MM.1S (cell line): Measurements from ENCODE around the gene KCNIP4.

Experiments used
- DNase-seq: peaks from one replicate; pipeline ENCODE4 v3.0.0-alpha.2; 2015
- H2AFZ ChIP-seq: fragments of 300-600 bp; sonication (generic); 2 replicates; pipeline ENCODE4 v1.6.0; 2016; ENCODE audit warnings: antibody characterized with exemption, low read length
- H3F3A ChIP-seq: fragments of 300-600 bp; sonication (generic); 2 replicates; pipeline ENCODE4 v1.6.1; 2016; ENCODE audit warnings: mild to moderate bottlenecking, antibody characterized with exemption, low read length, moderate library complexity, mixed read lengths; ENCODE audit not compliant: insufficient read depth
- H3K27ac ChIP-seq: fragments of 300-600 bp; sonication (generic); 2 replicates; pipeline ENCODE4 v1.5.1; 2016; ENCODE audit warnings: mild to moderate bottlenecking, low read length
- H3K27me3 ChIP-seq: fragments of 300-600 bp; sonication (generic); replicated peaks from 2 replicates; pipeline ENCODE4 v1.6.0; 2016; ENCODE audit warnings: low read length; ENCODE audit not compliant: insufficient read depth
- H3K36me3 ChIP-seq: fragments of 300-600 bp; sonication (generic); replicated peaks from 2 replicates; pipeline ENCODE4 v1.6.1; 2016; ENCODE audit warnings: mild to moderate bottlenecking, low read length, mixed read lengths; ENCODE audit not compliant: insufficient read depth
- H3K4me1 ChIP-seq: fragments of 300-600 bp; sonication (generic); 2 replicates; pipeline ENCODE4 v1.6.1; 2016; ENCODE audit warnings: low read length, mixed read lengths
- H3K4me2 ChIP-seq: fragments of 300-600 bp; sonication (generic); 2 replicates; pipeline ENCODE4 v1.6.0; 2016; ENCODE audit warnings: low read depth, low read length
- H3K4me3 ChIP-seq: fragments of 300-600 bp; sonication (generic); 2 replicates; pipeline ENCODE4 v1.5.1; 2016; ENCODE audit warnings: low read length, mixed read lengths
- H3K79me2 ChIP-seq: fragments of 300-600 bp; sonication (generic); 2 replicates; pipeline ENCODE4 v1.6.1; 2016; ENCODE audit warnings: mixed run types, low read length, mixed read lengths
- H3K9ac ChIP-seq: fragments of 300-600 bp; sonication (generic); 2 replicates; pipeline ENCODE4 v1.6.1; 2016; ENCODE audit warnings: low read length, mixed read lengths
- H3K9me2 ChIP-seq: fragments of 300-600 bp; sonication (generic); replicated peaks from 2 replicates; pipeline ENCODE4 v1.6.1; 2016; ENCODE audit warnings: mild to moderate bottlenecking, low read length, mixed read lengths; ENCODE audit not compliant: insufficient read depth
- H3K9me3 ChIP-seq: fragments of 300-600 bp; sonication (generic); replicated peaks from 2 replicates; pipeline ENCODE4 v1.6.1; 2016; ENCODE audit warnings: mild to moderate bottlenecking, low read length, mixed read lengths; ENCODE audit not compliant: insufficient read depth
- H4K20me1 ChIP-seq: fragments of 300-600 bp; sonication (generic); 2 replicates; pipeline ENCODE4 v1.6.1; 2016; ENCODE audit warnings: mild to moderate bottlenecking, low read length, moderate library complexity, mixed read lengths; ENCODE audit not compliant: insufficient read depth
- CTCF ChIP-seq: fragments of 300-600 bp; sonication (generic); IDR thresholded peaks from 2 replicates; pipeline ENCODE4 v1.5.1; 2016; ENCODE audit warnings: antibody characterized with exemption, low read length, mixed read lengths
- EZH2 ChIP-seq: fragments of 300-600 bp; sonication (generic); optimal IDR thresholded peaks from 2 replicates; pipeline ENCODE3; 2017; ENCODE audit warnings: low read depth, mild to moderate bottlenecking, antibody characterized with exemption, low read length, mixed read lengths
- EZH2phosphoT487 ChIP-seq: fragments of 300-600 bp; sonication (generic); IDR thresholded peaks from 2 replicates; pipeline ENCODE4 v1.6.1; 2018; ENCODE audit warnings: antibody characterized with exemption, low read length

Gene KCNIP4

GRCh38 chr4:21954916-21955315, 6.3 kb upstream of the KCNIP4 start:
- no peaks in the 10 kb centered on the region for H3K4me1 ChIP-seq
- no peak overlapping the region for H3K9ac ChIP-seq

GRCh38 chr4:21953653-21954052, 5.1 kb upstream of the KCNIP4 start:
- Histone ChIP-seq H3K27me3 (no peaks in the 10 kb centered on the region), H3F3A (no peaks in the 10 kb centered on the region), H3K79me2 (no peaks in the 10 kb centered on the region), H3K9me3 (no peaks in the 10 kb centered on the region), H3K9me2 (no peaks in the 10 kb centered on the region), H3K36me3 (no peaks in the 10 kb centered on the region), H4K20me1 (no peaks in the 10 kb centered on the region), H3K4me3 (no peak overlapping the region), H3K4me1 (no peaks in the 10 kb centered on the region), H3K9ac (no peak overlapping the region), H3K4me2 (no peak overlapping the region), H2AFZ (no peak overlapping the region), H3K27ac (no peak overlapping the region)
- no peak for TF ChIP-seq EZH2
- no peak for TF ChIP-seq CTCF
- no peak for TF ChIP-seq EZH2phosphoT487
- DNase-seq: no peak

More at GRCh38 chr4:21954916-21955315, 6.3 kb upstream of the KCNIP4 start:
- no peaks in the 10 kb centered on the region for H3K9me2 ChIP-seq
- no peaks in the 10 kb centered on the region for H3F3A ChIP-seq
- no peaks in the 10 kb centered on the region for H3K36me3 ChIP-seq
- no peaks in the 10 kb centered on the region for H4K20me1 ChIP-seq
- no peaks in the 10 kb centered on the region for H3K79me2 ChIP-seq
- no peak overlapping the region for H2AFZ ChIP-seq
- no peak overlapping the region for H3K27ac ChIP-seq
- H3K4me3 ChIP-seq: no peak overlapping the region
- no peaks in the 10 kb centered on the region for H3K9me3 ChIP-seq
- TF ChIP-seq CTCF (no peak), EZH2 (no peak), EZH2phosphoT487 (no peak)
- no peak for DNase-seq
- H3K27me3 ChIP-seq: no peaks in the 10 kb centered on the region
- H3K4me2 ChIP-seq: no peak overlapping the region

- Histone ChIP-seq H3K4me1 (no peaks in the 10 kb centered on the region), H2AFZ (no peak overlapping the region), H3K9me2 (no peaks in the 10 kb centered on the region), H3K9ac (no peak overlapping the region), H3K9me3 (no peaks in the 10 kb centered on the region), H3K36me3 (no peaks in the 10 kb centered on the region), H4K20me1 (no peaks in the 10 kb centered on the region), H3K79me2 (no peaks in the 10 kb centered on the region), H3K27ac (no peak overlapping the region), H3K27me3 (no peaks in the 10 kb centered on the region), H3K4me2 (no peak overlapping the region), H3K4me3 (no peak overlapping the region), H3F3A (no peaks in the 10 kb centered on the region)
- DNase-seq: no peak
- TF ChIP-seq EZH2phosphoT487 (no peak), CTCF (no peak), EZH2 (no peak)
Measured at GRCh38 chr4:21952549-21952948, 4.0 kb upstream of the KCNIP4 start.
